Measurements from ENCODE around the gene FZD7. TPM values are rescaled to one million over a fixed set of nuclear protein-coding genes. Genes with fewer than 3 reads are reported as not detected.

Gene FZD7
- total and polyA plus RNA-seq, 8 donors, result 11.1 to 43.1 (median 38.0) TPM

DNA sequence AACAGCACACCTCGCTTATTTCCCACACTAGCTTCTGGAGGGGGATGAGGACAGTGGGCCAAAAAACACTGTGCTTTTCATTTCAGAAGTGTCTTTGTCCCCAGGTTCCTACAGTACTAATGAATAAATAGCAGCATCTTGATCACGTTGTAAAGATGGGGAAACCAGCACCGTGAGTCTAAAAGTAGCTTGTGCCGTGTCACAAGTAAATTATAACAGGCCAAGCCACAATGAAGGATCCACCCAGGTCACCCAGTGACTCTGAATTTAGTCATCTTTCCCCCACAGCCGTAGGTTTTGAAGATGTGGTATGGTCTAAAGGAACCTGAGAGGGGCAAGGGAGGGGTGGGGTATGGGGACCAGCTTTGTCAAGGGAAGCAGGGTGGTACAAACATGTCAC is 8.8 kb downstream of the FZD7 start:
- no peak overlapping the region for H3K27ac ChIP-seq
- H3K4me1 ChIP-seq, result peaks cover 4 to 7% of the 10 kb centered on the region in 2 donors
- TF ChIP-seq, protein P1, sequence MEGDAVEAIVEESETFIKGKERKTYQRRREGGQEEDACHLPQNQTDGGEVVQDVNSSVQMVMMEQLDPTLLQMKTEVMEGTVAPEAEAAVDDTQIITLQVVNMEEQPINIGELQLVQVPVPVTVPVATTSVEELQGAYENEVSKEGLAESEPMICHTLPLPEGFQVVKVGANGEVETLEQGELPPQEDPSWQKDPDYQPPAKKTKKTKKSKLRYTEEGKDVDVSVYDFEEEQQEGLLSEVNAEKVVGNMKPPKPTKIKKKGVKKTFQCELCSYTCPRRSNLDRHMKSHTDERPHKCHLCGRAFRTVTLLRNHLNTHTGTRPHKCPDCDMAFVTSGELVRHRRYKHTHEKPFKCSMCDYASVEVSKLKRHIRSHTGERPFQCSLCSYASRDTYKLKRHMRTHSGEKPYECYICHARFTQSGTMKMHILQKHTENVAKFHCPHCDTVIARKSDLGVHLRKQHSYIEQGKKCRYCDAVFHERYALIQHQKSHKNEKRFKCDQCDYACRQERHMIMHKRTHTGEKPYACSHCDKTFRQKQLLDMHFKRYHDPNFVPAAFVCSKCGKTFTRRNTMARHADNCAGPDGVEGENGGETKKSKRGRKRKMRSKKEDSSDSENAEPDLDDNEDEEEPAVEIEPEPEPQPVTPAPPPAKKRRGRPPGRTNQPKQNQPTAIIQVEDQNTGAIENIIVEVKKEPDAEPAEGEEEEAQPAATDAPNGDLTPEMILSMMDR (IDR thresholded peaks at IDR 0.05), result no peak
- H3K9me3 ChIP-seq, result no peaks in the 10 kb centered on the region
- no peak overlapping the region for H3K4me3 ChIP-seq
- peaks cover 0 to 36% of the 10 kb centered on the region in 2 donors for H3K27me3 ChIP-seq
- ATAC-seq (no peak), DNase-seq (no peak)
- H3K36me3 ChIP-seq, result no peaks in the 10 kb centered on the region
- intact Hi-C loops (cut with DNase I), result no loop called here

DNA sequence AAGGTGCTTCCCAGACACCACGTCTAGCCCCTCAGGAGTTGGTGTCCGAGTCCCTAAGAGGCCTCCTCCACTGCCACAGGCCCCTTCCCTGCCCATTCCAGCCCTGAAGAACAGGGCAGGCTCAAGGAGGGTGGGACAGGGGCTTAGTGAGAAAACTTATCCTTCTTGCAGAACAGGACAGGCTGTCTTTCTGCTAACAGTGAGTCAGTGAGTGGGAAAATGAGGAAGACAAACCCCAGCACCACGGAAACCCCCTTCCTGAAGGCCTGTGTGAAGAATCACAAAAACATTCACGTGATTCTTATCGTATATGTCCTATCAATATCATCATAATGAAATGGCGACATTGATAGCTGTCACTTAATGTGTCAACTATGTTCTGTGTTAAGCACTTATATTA is 9.8 kb downstream of the FZD7 start:
- ATAC-seq, result no peak
- Histone ChIP-seq H3K36me3 (no peaks in the 10 kb centered on the region), H3K4me1 (peaks cover 2 to 7% of the 10 kb centered on the region in 2 donors), H3K9me3 (no peaks in the 10 kb centered on the region), H3K27me3 (peaks cover 0 to 26% of the 10 kb centered on the region in 2 donors), H3K27ac (no peak overlapping the region), H3K4me3 (no peak overlapping the region)
- DNase-seq, result no peak
- TF ChIP-seq, protein P1 (IDR thresholded peaks at IDR 0.05), result no peak
- intact Hi-C loops (cut with DNase I), result no loop called here

DNA sequence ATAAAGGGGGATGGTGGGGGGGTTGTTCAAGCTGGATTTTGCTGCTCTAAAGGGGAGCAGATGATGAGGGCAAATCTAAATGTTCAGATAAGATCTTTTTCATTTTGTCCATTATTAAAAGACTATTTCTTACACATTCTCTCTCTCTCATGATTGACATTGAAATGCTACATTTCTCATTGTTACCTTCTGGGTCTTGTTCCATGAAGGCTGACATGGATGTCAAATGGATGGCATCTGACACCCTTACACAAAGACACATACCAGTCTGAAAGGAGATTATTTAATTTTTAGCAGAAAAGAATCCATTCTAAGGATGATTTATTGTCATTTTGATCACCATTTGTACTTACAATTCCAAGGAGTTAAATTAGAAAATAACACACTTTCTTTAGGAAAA is 11.1 kb downstream of the FZD7 start:
- ATAC-seq, result no peak
- Histone ChIP-seq H3K4me1 (peaks cover 0 to under 1% of the 10 kb centered on the region in 2 donors), H3K36me3 (no peaks in the 10 kb centered on the region), H3K9me3 (no peaks in the 10 kb centered on the region), H3K27me3 (peaks cover 0 to 13% of the 10 kb centered on the region in 2 donors), H3K4me3 (no peak overlapping the region), H3K27ac (no peak overlapping the region)
- intact Hi-C loops (cut with DNase I), result no loop called here
- TF ChIP-seq, protein P1 (IDR thresholded peaks at IDR 0.05), result no peak
- DNase-seq, result no peak

DNA sequence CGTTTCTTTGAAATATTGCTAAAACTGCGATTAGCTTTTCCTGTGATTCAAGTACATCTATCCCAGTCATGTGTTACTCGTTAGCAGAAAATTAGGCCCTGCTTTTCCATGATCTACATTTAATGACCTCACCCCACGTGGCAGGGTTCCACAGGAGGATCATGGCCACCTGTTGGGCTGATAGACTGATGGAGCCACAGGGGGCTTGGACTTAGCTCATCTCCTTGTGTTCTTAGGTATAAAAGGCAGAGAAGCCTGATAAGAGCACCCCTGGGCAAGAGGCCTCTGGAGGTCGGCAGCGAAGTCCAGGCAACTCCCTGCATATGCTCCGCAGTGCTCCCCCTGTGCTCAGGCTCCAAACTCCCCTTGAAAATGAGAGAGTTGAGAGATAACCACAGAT is 12.9 kb downstream of the FZD7 start:
- intact Hi-C loops (cut with DNase I), result no loop called here
- no peaks in the 10 kb centered on the region for H3K9me3 ChIP-seq
- TF ChIP-seq, protein P1 (IDR thresholded peaks at IDR 0.05), result no peak
- H3K27ac ChIP-seq, result no peak overlapping the region
- H3K36me3 ChIP-seq, result no peaks in the 10 kb centered on the region
- no peaks in the 10 kb centered on the region for H3K27me3 ChIP-seq
- DNase-seq (no peak), ATAC-seq (no peak)
- no peaks in the 10 kb centered on the region for H3K4me1 ChIP-seq
- no peak overlapping the region for H3K4me3 ChIP-seq

DNA sequence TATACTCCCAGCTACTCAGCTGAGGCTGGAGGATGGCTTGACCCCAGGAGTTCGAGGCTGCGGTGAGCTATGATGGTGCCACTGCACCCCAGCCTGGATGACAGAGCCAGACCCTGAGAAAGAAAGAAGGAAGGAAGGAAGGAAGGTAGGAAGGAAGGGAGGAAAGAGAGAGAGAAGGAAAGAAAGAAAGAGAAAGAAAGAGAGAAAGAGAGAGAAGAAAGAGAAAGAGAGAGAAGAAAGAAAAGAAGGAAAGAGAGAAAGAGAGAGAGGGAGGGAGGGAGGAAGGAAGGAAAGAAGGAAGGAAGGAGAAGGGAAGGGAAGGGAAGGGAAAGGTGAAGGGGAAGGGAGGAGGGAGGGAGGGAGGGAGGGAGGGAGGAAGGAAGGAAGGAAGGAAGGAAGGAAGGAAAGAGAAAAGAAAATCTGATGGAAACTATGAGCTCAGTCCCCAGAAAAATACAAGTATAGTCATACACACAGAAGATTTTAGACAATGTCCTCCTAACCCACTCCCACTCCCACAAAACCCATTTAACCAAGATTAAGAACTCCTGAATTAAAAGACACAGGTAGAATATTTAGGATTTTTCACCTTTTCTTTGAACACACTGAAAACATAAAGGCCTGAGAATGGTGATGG is 15.6 kb downstream of the FZD7 start:
- Histone ChIP-seq H3K4me1 (no peaks in the 10 kb centered on the region), H3K27ac (no peak overlapping the region), H3K9me3 (no peaks in the 10 kb centered on the region), H3K4me3 (no peak overlapping the region), H3K27me3 (no peaks in the 10 kb centered on the region), H3K36me3 (no peaks in the 10 kb centered on the region)
- intact Hi-C loops (cut with DNase I), result no loop called here
- TF ChIP-seq, protein P1 (IDR thresholded peaks at IDR 0.05), result no peak
- DNase-seq (no peak), ATAC-seq (no peak)
